Stimulated activated naive CD8-positive, alpha-beta T cell treated with anti-CD3 and anti-CD28 coated beads, Interleukin-15, amount 100 ng/mL, for 72 hours (primary cell): ENCODE measurements around the gene PEX14.
A peak's percentile ranks its signal among the peaks of the same experiment; 100 is the strongest.

Experiments used
- ATAC-seq: fragments of 150-1000 bp; cut with Tn5 transposase; 2 replicates; pipeline ENCODE4 v1.10.0; 2021; ENCODE audit warnings: mild to moderate bottlenecking, moderate library complexity
- DNase-seq, 2 donors: peaks; one replicate each; pipeline ENCODE4 v3.0.0; 2021 to 2022
- H3K27ac Mint-ChIP-seq, 2 donors: one replicate each; pipeline ENCODE4 v1.8.0; 2022; ENCODE audit warnings: mild to moderate bottlenecking in 2 of 2, mixed read lengths in 2 of 2, moderate library complexity in 2 of 2
- H3K27me3 Mint-ChIP-seq: one replicate; pipeline ENCODE4 v1.8.0; 2022; ENCODE audit warnings: mixed read lengths
- H3K4me1 Mint-ChIP-seq: one replicate; pipeline ENCODE4 v1.8.0; 2022; ENCODE audit warnings: mild to moderate bottlenecking, mixed read lengths
- H3K4me3 Mint-ChIP-seq, 2 donors: one replicate each; pipeline ENCODE4 v1.8.0; 2022; ENCODE audit warnings: mild to moderate bottlenecking in 2 of 2, mixed read lengths in 2 of 2, moderate library complexity in 1 of 2
- H3K9me3 Mint-ChIP-seq, 2 donors: one replicate each; pipeline ENCODE4 v1.8.0; 2022; ENCODE audit warnings: mixed read lengths in 2 of 2

Gene PEX14

GRCh38 chr1:10676963-10677362 lies 202.2 kb downstream of the PEX14 start:
- no peak for DNase-seq
- H3K4me3 Mint-ChIP-seq, result no peak overlapping the region
- no peak for ATAC-seq
- peaks cover 25% of the 10 kb centered on the region for H3K4me1 Mint-ChIP-seq
- peak overlapping the region in 1 of 2 donors; percentile 46 for H3K27ac Mint-ChIP-seq
- no peaks in the 10 kb centered on the region for H3K9me3 Mint-ChIP-seq
- H3K27me3 Mint-ChIP-seq, result no peaks in the 10 kb centered on the region

DNA sequence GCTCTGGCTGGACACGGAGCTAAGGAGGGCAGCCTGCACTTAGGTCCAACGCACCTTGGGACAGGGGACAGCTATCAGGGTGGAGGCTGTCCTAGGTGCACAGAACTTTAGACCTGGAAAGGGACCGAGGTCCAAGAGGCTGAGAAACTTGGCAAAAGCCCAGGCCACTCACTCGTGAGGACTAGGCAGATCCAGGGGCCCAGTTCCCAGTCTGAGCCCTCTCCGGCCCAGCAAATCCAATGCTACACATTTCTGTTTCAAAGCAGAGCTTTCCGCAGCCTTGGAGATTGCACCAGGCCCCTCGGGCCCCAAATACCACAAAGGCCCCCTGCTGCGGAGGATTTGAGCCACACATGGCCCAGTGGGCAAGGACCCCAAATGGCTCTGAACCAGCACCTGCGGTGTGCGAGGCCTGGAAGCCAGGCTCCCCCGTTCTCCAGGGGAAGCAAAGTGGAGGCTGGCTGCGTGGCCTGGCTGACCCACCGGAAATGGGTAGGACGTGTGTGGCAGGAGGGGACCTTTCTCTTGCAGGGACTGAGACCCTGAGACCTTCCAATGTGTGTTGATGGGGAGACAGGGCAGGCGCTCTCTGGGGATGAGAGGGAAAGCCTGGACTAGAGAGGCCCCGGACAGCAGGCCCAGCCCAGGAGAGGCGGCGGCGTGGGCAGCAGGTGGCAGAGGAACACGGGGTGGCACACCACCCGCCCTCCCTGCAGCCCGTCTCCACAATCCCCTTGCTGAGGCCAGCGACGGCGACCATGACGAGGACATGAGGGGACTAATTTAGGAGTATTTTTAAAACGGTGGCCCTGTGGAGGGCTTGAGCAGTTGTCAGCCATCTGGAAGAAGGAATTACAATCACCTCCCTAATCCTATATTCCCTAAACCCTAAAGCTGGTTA lies 203.0 kb downstream of the PEX14 start:
- DNase-seq (no peak), ATAC-seq (no peak)
- Mint-ChIP-seq H3K4me1 (peaks cover 28% of the 10 kb centered on the region), H3K9me3 (no peaks in the 10 kb centered on the region), H3K27ac (peak overlapping the region in 1 of 2 donors; percentile 46), H3K27me3 (no peaks in the 10 kb centered on the region), H3K4me3 (no peak overlapping the region)

- ATAC-seq, result no peak
- H3K27me3 Mint-ChIP-seq, result no peaks in the 10 kb centered on the region
- H3K4me1 Mint-ChIP-seq, result peaks cover 34% of the 10 kb centered on the region
Observed at GRCh38 chr1:10678402-10678801, 203.7 kb downstream of the PEX14 start.

GRCh38 chr1:10678852-10679251 lies 204.1 kb downstream of the PEX14 start:
- Mint-ChIP-seq H3K9me3 (no peaks in the 10 kb centered on the region), H3K27ac (no peak overlapping the region), H3K27me3 (no peaks in the 10 kb centered on the region), H3K4me1 (peaks cover 34% of the 10 kb centered on the region), H3K4me3 (no peak overlapping the region)
- no peak for ATAC-seq
- no peak for DNase-seq

More at GRCh38 chr1:10678402-10678801, 203.7 kb downstream of the PEX14 start:
- no peak for DNase-seq
- Mint-ChIP-seq H3K27ac (no peak overlapping the region), H3K9me3 (no peaks in the 10 kb centered on the region), H3K4me3 (no peak overlapping the region)

GRCh38 chr1:10679496-10680220 lies 204.9 kb downstream of the PEX14 start:
- DNase-seq (no peak), ATAC-seq (peak; percentile 44)
- H3K4me1 Mint-ChIP-seq, result peaks cover 34% of the 10 kb centered on the region
- no peaks in the 10 kb centered on the region for H3K9me3 Mint-ChIP-seq
- peak overlapping the region in 1 of 2 donors; percentile 54 for H3K27ac Mint-ChIP-seq
- H3K4me3 Mint-ChIP-seq, result no peak overlapping the region
- H3K27me3 Mint-ChIP-seq, result no peaks in the 10 kb centered on the region
